ENCODE data around the gene MAP3K7. TPM values are rescaled to one million over a fixed set of nuclear protein-coding genes. Genes with fewer than 3 reads are reported as not detected.

Gene MAP3K7
- total and polyA plus RNA-seq, 2 of the 8 experiments (the other 6 are each of a cell fraction or from before 2014, with no cell fraction given), result 27.3 to 34.8 TPM

- H3K14ac ChIP-seq (ENCODE audit: insufficient read length), result no peak overlapping the region
- H3K4me2 ChIP-seq (ENCODE audit: insufficient read depth in 1 of 2, low read depth in 2 of 2, low read length in 2 of 2), result no peak overlapping the region
- H3K79me1 ChIP-seq (ENCODE audit: low read depth, low read length), result no peaks in the 10 kb centered on the region
- no peak overlapping the region for H2BK15ac ChIP-seq (ENCODE audit: low read length)
- no peak overlapping the region for H3K9ac ChIP-seq (replicated peaks in 1 of 4; ENCODE audit: extremely low read depth in 1 of 4, low read depth in 3 of 4, low read length in 3 of 4)
- H3K36me3 ChIP-seq (ENCODE audit: control insufficient read depth in 2 of 4, insufficient read depth in 4 of 4, low read length in 3 of 4), result no peaks in the 10 kb centered on the region
- H3K56ac ChIP-seq (replicated peaks; ENCODE audit: insufficient read length, low read depth, low read length), result no peak overlapping the region
- no peak overlapping the region for H2BK12ac ChIP-seq (ENCODE audit: low read depth, low read length)
- no peak overlapping the region for H3K4ac ChIP-seq (replicated peaks; ENCODE audit: insufficient read length, low read depth, low read length)
- no peaks in the 10 kb centered on the region for H4K20me1 ChIP-seq (replicated peaks in 1 of 2; ENCODE audit: control insufficient read depth in 1 of 2, insufficient read depth in 2 of 2, low read length in 2 of 2)
- H3K18ac ChIP-seq (ENCODE audit: extremely low read depth, low read length), result no peak overlapping the region
- H2AK5ac ChIP-seq (ENCODE audit: low read depth, low read length), result no peak overlapping the region
- H4K5ac ChIP-seq (ENCODE audit: insufficient read length, low read depth, low read length), result no peak overlapping the region
- FAIRE-seq (no peak), DNase-seq (ENCODE audit: low read depth in 1 of 2, low spot score in 2 of 2) (no peak)
- ChIA-PET CTCF (ENCODE audit: partially characterized antibody) (interaction anchor here (0.7 to 2.8 kb wide), 4 partner anchors 10 to 480 kb away, joined by 3 to 10 read pairs (median 3); no protein-coding TSS in a partner anchor), POLR2A (ENCODE audit: partially characterized antibody) (interaction anchor here (1.0 to 1.2 kb wide), 2 partner anchors 12 to 105 kb away, joined by 3 to 5 read pairs; no protein-coding TSS in a partner anchor)
- H3K4me3 ChIP-seq (ENCODE audit: extremely low read depth in 1 of 4, insufficient read depth in 2 of 4, low read depth in 3 of 4, low read length in 4 of 4), result no peak overlapping the region
- no peak overlapping the region for H4K8ac ChIP-seq (ENCODE audit: extremely low read depth, insufficient read depth, low read length)
- peaks cover 0 to 3% (median 0%) of the 10 kb centered on the region in 4 experiments; a peak in 1 of 7 replicates for H3K4me1 ChIP-seq (replicated peaks in 1 of 4; ENCODE audit: control insufficient read depth in 3 of 4, insufficient read depth in 4 of 4, low read length in 3 of 4)
- no peak overlapping the region for H3K27ac ChIP-seq (ENCODE audit: low read depth, low read length)
- H4K91ac ChIP-seq (replicated peaks; ENCODE audit: insufficient read length, low read length), result no peak overlapping the region
- no peak overlapping the region for H3K23ac ChIP-seq (ENCODE audit: insufficient read length)
- H3K27me3 ChIP-seq (replicated peaks in 1 of 4; ENCODE audit: control insufficient read depth in 3 of 4, extremely low read depth in 1 of 4, insufficient read depth in 3 of 4, low read length in 3 of 4), result 0 out of 7 replicates have a peak, but pooled peaks cover 0 to 1% (median 0%) of the 10 kb centered on the region in 4 experiments
- H3K79me2 ChIP-seq (ENCODE audit: control insufficient read depth in 1 of 2, insufficient read depth in 2 of 2, low read length in 2 of 2), result no peaks in the 10 kb centered on the region
- no peak overlapping the region for H2BK120ac ChIP-seq (replicated peaks; ENCODE audit: low read depth, low read length)
- no peaks in the 10 kb centered on the region for H3K9me3 ChIP-seq (ENCODE audit: insufficient read depth in 2 of 2, low read depth in 1 of 2, low read length in 1 of 2)
- no peak overlapping the region for H2AFZ ChIP-seq (ENCODE audit: low read length)
- no peak overlapping the region for H2BK5ac ChIP-seq (ENCODE audit: low read depth, low read length)
- no peak overlapping the region for H2BK20ac ChIP-seq (ENCODE audit: low read length)
- TF ChIP-seq, protein P1, sequence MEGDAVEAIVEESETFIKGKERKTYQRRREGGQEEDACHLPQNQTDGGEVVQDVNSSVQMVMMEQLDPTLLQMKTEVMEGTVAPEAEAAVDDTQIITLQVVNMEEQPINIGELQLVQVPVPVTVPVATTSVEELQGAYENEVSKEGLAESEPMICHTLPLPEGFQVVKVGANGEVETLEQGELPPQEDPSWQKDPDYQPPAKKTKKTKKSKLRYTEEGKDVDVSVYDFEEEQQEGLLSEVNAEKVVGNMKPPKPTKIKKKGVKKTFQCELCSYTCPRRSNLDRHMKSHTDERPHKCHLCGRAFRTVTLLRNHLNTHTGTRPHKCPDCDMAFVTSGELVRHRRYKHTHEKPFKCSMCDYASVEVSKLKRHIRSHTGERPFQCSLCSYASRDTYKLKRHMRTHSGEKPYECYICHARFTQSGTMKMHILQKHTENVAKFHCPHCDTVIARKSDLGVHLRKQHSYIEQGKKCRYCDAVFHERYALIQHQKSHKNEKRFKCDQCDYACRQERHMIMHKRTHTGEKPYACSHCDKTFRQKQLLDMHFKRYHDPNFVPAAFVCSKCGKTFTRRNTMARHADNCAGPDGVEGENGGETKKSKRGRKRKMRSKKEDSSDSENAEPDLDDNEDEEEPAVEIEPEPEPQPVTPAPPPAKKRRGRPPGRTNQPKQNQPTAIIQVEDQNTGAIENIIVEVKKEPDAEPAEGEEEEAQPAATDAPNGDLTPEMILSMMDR (IDR thresholded peaks at IDR 0.05; ENCODE audit: control extremely low read depth in 1 of 3, insufficient read depth in 1 of 3, low read depth in 1 of 3, low read length in 3 of 3), result no peak
- TF ChIP-seq SP4 (IDR thresholded peaks at IDR 0.05; ENCODE audit: low read length) (no peak), SIRT6 (IDR thresholded peaks at IDR 0.05; ENCODE audit: low read length) (no peak), FOSL1 (IDR thresholded peaks at IDR 0.05; ENCODE audit: insufficient read depth, low read depth, low read length) (no peak)
- 82% methylated on average over 4 of the region's 4 CpGs; no CpG with 5 or more reads in 1 of the 2 experiments for WGBS, 2 experiments (ENCODE audit: extremely low coverage in 1 of 2, insufficient coverage in 1 of 2, insufficient read length in 1 of 2, insufficient replicate concordance in 2 of 2, low coverage in 1 of 2, low lambda C conversion rate in 2 of 2, missing lambda C conversion rate in 1 of 2)
- no peaks in the 10 kb centered on the region for H3K23me2 ChIP-seq (ENCODE audit: low read depth, low read length)
Observed at GRCh38 chr6:90599151-90599550, 12.3 kb upstream of the MAP3K7 start.

Data from H1 (cell line).